ENCODE measurements around the gene STK32B. TPM values are rescaled to one million over a fixed set of nuclear protein-coding genes. Genes with fewer than 3 reads are reported as not detected.

STK32B gene
- total and polyA plus RNA-seq, 9 of the 15 experiments (the other 6 are each of a cell fraction or from before 2014, with no cell fraction given), result 0.03 to 0.20 (median 0.07) TPM; not detected in 2

- TF ChIP-seq JUN (IDR thresholded peaks at IDR 0.05; ENCODE audit: borderline replicate concordance, low read depth, low read length), result peak; percentile 47; the same call in 1 of the 2 replicates
- no peak for TF ChIP-seq JUN (CRISPR knock-in tag; IDR thresholded peaks at IDR 0.05; ENCODE audit: borderline replicate concordance)
- no peak for TF ChIP-seq E2F1 (CRISPR knock-in tag; IDR thresholded peaks at IDR 0.05)
- TF ChIP-seq SRSF7 (optimal IDR thresholded peaks at IDR 0.05; ENCODE audit: low read depth, low read length), result no peak
- TF ChIP-seq ZFPM2 (CRISPR knock-in tag; IDR thresholded peaks at IDR 0.05), result no peak
- TF ChIP-seq ZSCAN29 (IDR thresholded peaks at IDR 0.05), result no peak
- no peak for TF ChIP-seq AFF4 (CRISPR knock-in tag; IDR thresholded peaks at IDR 0.05)
- no peak for TF ChIP-seq SAFB2 (IDR thresholded peaks at IDR 0.05; ENCODE audit: borderline replicate concordance, low read depth, low read length, severe bottlenecking)
- 0 out of 2 replicates have a peak, but pooled peaks have one; percentile 44 for TF ChIP-seq ATF3 (IDR thresholded peaks at IDR 0.05)
- no peak for TF ChIP-seq ATF3 (CRISPR knock-in tag; conservative IDR thresholded peaks at IDR 0.05)
- TF ChIP-seq ZNF609 (CRISPR knock-in tag; IDR thresholded peaks at IDR 0.05; ENCODE audit: borderline replicate concordance), result no peak
- no peak for TF ChIP-seq DIDO1 (tag; IDR thresholded peaks at IDR 0.05; ENCODE audit: low read depth)
- TF ChIP-seq ARID1B (IDR thresholded peaks at IDR 0.05), result no peak
- no peak for TF ChIP-seq EGR1 (conservative IDR thresholded peaks at IDR 0.05)
- TF ChIP-seq ZNF830 (CRISPR knock-in tag; IDR thresholded peaks at IDR 0.05), result no peak
- TF ChIP-seq MYC (IDR thresholded peaks at IDR 0.05; ENCODE audit: low read depth, low read length), result no peak
- TF ChIP-seq MYC (CRISPR knock-in tag; IDR thresholded peaks at IDR 0.05; ENCODE audit: borderline replicate concordance, low read depth), result no peak
- TF ChIP-seq CC2D1A (IDR thresholded peaks at IDR 0.05), result no peak
- TF ChIP-seq CTBP1 (IDR thresholded peaks at IDR 0.05; ENCODE audit: borderline replicate concordance), result no peak
- no peak for TF ChIP-seq TEAD1 (CRISPR knock-in tag; IDR thresholded peaks at IDR 0.05)
These were observed 35.3 kb downstream of the STK32B start (continued) for GRCh38 chr4:5086535-5086934.
